HepG2 (cell line): ENCODE results near the gene ONECUT1. TPM values are rescaled to one million over a fixed set of nuclear protein-coding genes. Genes with fewer than 3 reads are reported as not detected.
A peak's percentile ranks its signal among the peaks of the same experiment; 100 is the strongest.

Experiments used
- ARNTL ChIP-seq: sonication (generic); formaldehyde crosslinking; IDR thresholded peaks from 2 replicates; pipeline ENCODE4 v1.4.0; 2020; ENCODE audit warnings: mild to moderate bottlenecking, missing genetic modification reagents
- ETS1 ChIP-seq: sonication (generic); formaldehyde crosslinking; IDR thresholded peaks from 2 replicates; pipeline ENCODE4 v1.4.0; 2020; ENCODE audit warnings: missing genetic modification reagents
- FOXO4 ChIP-seq: sonication (generic); formaldehyde crosslinking; conservative IDR thresholded peaks from 2 replicates; pipeline ENCODE4 v1.8.1; 2023; ENCODE audit warnings: missing genetic modification reagents
- HDAC2 ChIP-seq: sonication (generic); formaldehyde crosslinking; IDR thresholded peaks from 2 replicates; pipeline ENCODE4 v1.4.0; 2020; ENCODE audit warnings: missing genetic modification reagents
- HMG20B ChIP-seq: conservative IDR thresholded peaks from 2 replicates; pipeline ENCODE4 v1.6.1; 2016; ENCODE audit warnings: missing genetic modification reagents, missing compliant biosample characterization
- IKZF4 ChIP-seq: sonication (generic); formaldehyde crosslinking; IDR thresholded peaks from 2 replicates; pipeline ENCODE4 v1.5.1; 2020; ENCODE audit warnings: borderline replicate concordance, mild to moderate bottlenecking, low read depth, missing genetic modification reagents; ENCODE audit errors: not compliant biosample characterization
- ISL2 ChIP-seq: sonication (generic); formaldehyde crosslinking; IDR thresholded peaks from 2 replicates; pipeline ENCODE4 v1.5.0; 2020; ENCODE audit warnings: missing genetic modification reagents
- JUN ChIP-seq: sonication (generic); formaldehyde crosslinking; IDR thresholded peaks from 2 replicates; pipeline ENCODE4 v1.4.0; 2020; ENCODE audit warnings: mild to moderate bottlenecking, missing genetic modification reagents
- KDM5A ChIP-seq: fragments of 200-600 bp; sonication (generic); IDR thresholded peaks from 2 replicates; pipeline ENCODE4 v1.7.0; 2018; ENCODE audit warnings: antibody characterized with exemption, mild to moderate bottlenecking, low read length, borderline replicate concordance
- NFIB ChIP-seq: sonication (generic); formaldehyde crosslinking; IDR thresholded peaks from 2 replicates; pipeline ENCODE4 v1.9.0; 2021; ENCODE audit warnings: missing genetic modification reagents, mild to moderate bottlenecking, borderline replicate concordance
- PITX1 ChIP-seq: sonication (generic); formaldehyde crosslinking; IDR thresholded peaks from 2 replicates; pipeline ENCODE4 v1.5.1; 2020; ENCODE audit warnings: mild to moderate bottlenecking, missing genetic modification reagents
- RBM39 ChIP-seq: fragments of 200-400 bp; formaldehyde crosslinking; IDR thresholded peaks from one replicate; pipeline ENCODE4 v1.6.1; 2018; ENCODE audit warnings: antibody characterized with exemption, mild to moderate bottlenecking, low read depth, low read length; ENCODE audit not compliant: poor library complexity, severe bottlenecking
- SOX13 ChIP-seq, 3 experiments: fragments of 450-650 bp in 1 of 3; sonication (generic) in 1 of 3; formaldehyde crosslinking in 1 of 3; IDR thresholded peaks in 2 of 3; conservative IDR thresholded peaks in 1 of 3; 2 replicates each; pipeline versions ENCODE4 v1.5.0 to v1.6.1; 2016 to 2020; ENCODE audit warnings: antibody characterized with exemption in 1 of 3, mild to moderate bottlenecking in 1 of 3, missing compliant biosample characterization in 1 of 3, missing genetic modification reagents in 1 of 3, moderate library complexity in 1 of 3
- SYNCRIP ChIP-seq: fragments of 200-400 bp; formaldehyde crosslinking; IDR thresholded peaks from 2 replicates; pipeline ENCODE4 v1.6.1; 2018; ENCODE audit warnings: mild to moderate bottlenecking, low read depth, low read length; ENCODE audit not compliant: insufficient read depth
- THAP9 ChIP-seq: sonication (generic); formaldehyde crosslinking; IDR thresholded peaks from 2 replicates; pipeline ENCODE4; 2020; ENCODE audit warnings: missing genetic modification reagents, mild to moderate bottlenecking, borderline replicate concordance
- ZBTB3 ChIP-seq: sonication (generic); formaldehyde crosslinking; IDR thresholded peaks from 2 replicates; pipeline ENCODE4 v1.4.0; 2020; ENCODE audit warnings: low read depth, mild to moderate bottlenecking, moderate library complexity, missing genetic modification reagents, borderline replicate concordance
- ZNF235 ChIP-seq: sonication (generic); formaldehyde crosslinking; IDR thresholded peaks from 2 replicates; pipeline ENCODE4 v1.8.1; 2023; ENCODE audit warnings: mild to moderate bottlenecking, missing genetic modification reagents, borderline replicate concordance
- ZNF343 ChIP-seq: sonication (generic); formaldehyde crosslinking; IDR thresholded peaks from 2 replicates; pipeline ENCODE4 v1.4.0; 2020; ENCODE audit warnings: mild to moderate bottlenecking, missing genetic modification reagents
- ZNF552 ChIP-seq: sonication (generic); formaldehyde crosslinking; IDR thresholded peaks from 2 replicates; pipeline ENCODE4 v1.9.0; 2022; ENCODE audit warnings: missing genetic modification reagents, mild to moderate bottlenecking, borderline replicate concordance
- ZNF780A ChIP-seq: sonication (generic); formaldehyde crosslinking; IDR thresholded peaks from 2 replicates; pipeline ENCODE4 v1.8.0; 2022; ENCODE audit warnings: mild to moderate bottlenecking, missing genetic modification reagents, moderate library complexity
- ZNF850 ChIP-seq: sonication (generic); formaldehyde crosslinking; conservative IDR thresholded peaks from 2 replicates; pipeline ENCODE4 v1.9.0; 2021; ENCODE audit warnings: mild to moderate bottlenecking, missing genetic modification reagents
- ZUFSP ChIP-seq: sonication (generic); formaldehyde crosslinking; IDR thresholded peaks from 2 replicates; pipeline ENCODE4 v1.9.0; 2021; ENCODE audit warnings: missing genetic modification reagents, mild to moderate bottlenecking, borderline replicate concordance
- polyA plus RNA-seq, 8 experiments: library from polyadenylated mRNA; depleted of rRNA in 3 of 8; stranded (reverse) in 7 of 8; unstranded in 1 of 8; fragments of >200 nt; fragmentation: Illumina TruSeq in 4 of 8; extraction: Trizol in 4 of 8; gene quantifications; 2 replicates each; pipeline versions ENCODE4 v1.2.1 to v1.2.3, GENCODE V29; 2011 to 2016; ENCODE audit warnings: low read depth in 4 of 8, missing spikeins in 1 of 8, mixed read lengths in 1 of 8; ENCODE audit not compliant: insufficient read depth in 1 of 8
- total RNA-seq, 5 experiments: library from RNA; depleted of rRNA; stranded (reverse); fragments of >200 nt; fragmentation: Illumina TruSeq; extraction: Trizol; gene quantifications; 2 replicates each; pipeline ENCODE4 v1.2.3, GENCODE V29; 2016; ENCODE audit warnings: low read depth in 1 of 5

Gene ONECUT1
- total and polyA plus RNA-seq, 2 of the 13 experiments (the other 11 are each of a cell fraction or from before 2014, with no cell fraction given): 3.5 to 9.1 TPM

GRCh38 chr15:52790169-52790708 lies at the start of gene ONECUT1 (continued):
- TF ChIP-seq ARNTL (CRISPR knock-in tag) (no peak), IKZF4 (peak; percentile 66), ZBTB3 (CRISPR knock-in tag) (no peak), FOXO4 (CRISPR knock-in tag) (no peak), THAP9 (CRISPR knock-in tag) (peak; percentile 68; the same call in 1 of the 2 replicates), HMG20B (CRISPR knock-in tag) (no peak), HDAC2 (no peak), ISL2 (no peak), NFIB (CRISPR knock-in tag) (no peak), KDM5A (no peak), ZNF780A (CRISPR knock-in tag) (no peak), ETS1 (peak; percentile 85; the same call in 1 of the 2 replicates), ZUFSP (CRISPR knock-in tag) (no peak), ZNF343 (CRISPR knock-in tag) (no peak), RBM39 (no peak), JUN (CRISPR knock-in tag) (no peak), SOX13 (IDR thresholded peaks at IDR 0.05) (no peak), SOX13 (CRISPR knock-in tag; conservative IDR thresholded peaks at IDR 0.05 in 1 of 2, IDR thresholded peaks at IDR 0.05 in 1 of 2) (no peak), ZNF850 (no peak), SYNCRIP (no peak), ZNF235 (CRISPR knock-in tag) (no peak), PITX1 (CRISPR knock-in tag) (no peak; the same call in 1 of the 2 replicates), ZNF552 (CRISPR knock-in tag) (no peak)
